H1 (cell line): ENCODE data around the gene CEP89. TPM values are rescaled to one million over a fixed set of nuclear protein-coding genes. Genes with fewer than 3 reads are reported as not detected.
"Not testable (repeated sequence)": the region's sequence is repeated elsewhere in the genome, so short reads cannot be mapped to it uniquely, and the experiment has no call there.

Experiments
- CTCF ChIA-PET: fragments of 300-600 bp; sonication (Branson Sonifier 250); formaldehyde crosslinking; loops from one replicate; lab custom pipeline; 2021; ENCODE audit not compliant: partially characterized antibody; lab: Charles Lee
- POLR2A ChIA-PET: fragments of 300-600 bp; sonication (Branson Sonifier 250); formaldehyde crosslinking; loops from one replicate; lab custom pipeline; 2021; ENCODE audit warnings: inconsistent platforms; ENCODE audit not compliant: partially characterized antibody; lab: Charles Lee
- DNase-seq, 2 experiments: peaks; one replicate each; pipeline versions ENCODE4 v3.0.0 to v3.0.0-alpha.2; 2010 to 2022; ENCODE audit warnings: low spot score in 2 of 2, low read depth in 1 of 2, mixed read lengths in 1 of 2
- FAIRE-seq: peaks from 2 replicates; lab custom pipeline; 2011; peaks lifted over from hg19 to GRCh38; lab: Jason Lieb, UNC
- H2AFZ ChIP-seq: 2 replicates; pipeline ENCODE4 v1.8.1; 2012; ENCODE audit warnings: low read length, inconsistent platforms
- H2AK5ac ChIP-seq: 2 replicates; pipeline ENCODE4 v1.6.1; 2013; ENCODE audit warnings: low read depth, low read length
- H2BK120ac ChIP-seq: replicated peaks from 2 replicates; pipeline ENCODE3; 2013; ENCODE audit warnings: low read depth, low read length, inconsistent platforms
- H2BK12ac ChIP-seq: 2 replicates; pipeline ENCODE4 v1.6.1; 2013; ENCODE audit warnings: low read depth, low read length
- H2BK15ac ChIP-seq: 2 replicates; pipeline ENCODE4 v1.6.1; 2013; ENCODE audit warnings: low read length
- H2BK20ac ChIP-seq: 2 replicates; pipeline ENCODE4 v1.6.1; 2013; ENCODE audit warnings: low read length
- H2BK5ac ChIP-seq: 2 replicates; pipeline ENCODE4 v1.6.1; 2013; ENCODE audit warnings: low read depth, low read length
- H3K14ac ChIP-seq: 2 replicates; pipeline ENCODE4 v1.6.1; 2013; ENCODE audit warnings: inconsistent platforms; ENCODE audit not compliant: insufficient read length
- H3K18ac ChIP-seq: 2 replicates; pipeline ENCODE4 v1.6.1; 2013; ENCODE audit warnings: low read length; ENCODE audit errors: extremely low read depth
- H3K23ac ChIP-seq: 2 replicates; pipeline ENCODE4 v1.6.1; 2013; ENCODE audit warnings: inconsistent platforms; ENCODE audit not compliant: insufficient read length
- H3K23me2 ChIP-seq: 2 replicates; pipeline ENCODE4 v1.6.1; 2013; ENCODE audit warnings: low read depth, low read length
- H3K27ac ChIP-seq: 2 replicates; pipeline ENCODE4 v1.6.1; 2011; ENCODE audit warnings: low read depth, low read length, inconsistent platforms
- H3K27me3 ChIP-seq, 4 experiments: replicated peaks in 1 of 4; 1 replicate in 1 of 4; 2 replicates in 3 of 4; pipeline versions ENCODE4 v1.6.1 to v1.8.1; 2011 to 2013; ENCODE audit warnings: low read length in 3 of 4, mild to moderate bottlenecking in 3 of 4, inconsistent platforms in 2 of 4, mixed read lengths in 2 of 4, moderate library complexity in 1 of 4; ENCODE audit not compliant: control insufficient read depth in 3 of 4, insufficient read depth in 3 of 4; ENCODE audit errors: extremely low read depth in 1 of 4
- H3K36me3 ChIP-seq, 4 experiments: 2 replicates each; pipeline versions ENCODE4 v1.6.1 to v1.8.1; 2011 to 2013; ENCODE audit warnings: mild to moderate bottlenecking in 4 of 4, low read length in 3 of 4, moderate library complexity in 2 of 4, control low read depth in 1 of 4, inconsistent platforms in 1 of 4; ENCODE audit not compliant: insufficient read depth in 4 of 4, control insufficient read depth in 2 of 4
- H3K4ac ChIP-seq: replicated peaks from 2 replicates; pipeline ENCODE3; 2013; ENCODE audit warnings: low read length, low read depth, mixed read lengths, inconsistent platforms; ENCODE audit not compliant: insufficient read length
- H3K4me1 ChIP-seq, 4 experiments: replicated peaks in 1 of 4; 1 replicate in 1 of 4; 2 replicates in 3 of 4; pipeline versions ENCODE4 v1.6.1 to v1.8.1; 2011 to 2013; ENCODE audit warnings: low read length in 3 of 4, inconsistent platforms in 2 of 4, mixed read lengths in 1 of 4; ENCODE audit not compliant: insufficient read depth in 4 of 4, control insufficient read depth in 3 of 4
- H3K4me2 ChIP-seq, 2 experiments: 2 replicates each; pipeline versions ENCODE4 v1.6.1 to v1.8.1; 2011 to 2013; ENCODE audit warnings: low read depth in 2 of 2, low read length in 2 of 2, control low read depth in 1 of 2, inconsistent platforms in 1 of 2, mild to moderate bottlenecking in 1 of 2; ENCODE audit not compliant: insufficient read depth in 1 of 2
- H3K4me3 ChIP-seq, 4 experiments: fragments of 200-600, 300-600 bp in 1 of 4; sonication (generic), shearing (Covaris generic), sonication (Bioruptor Twin) in 1 of 4; 2 replicates each; pipeline versions ENCODE4 v1.5.1 to v1.8.1; 2011 to 2016; ENCODE audit warnings: low read length in 4 of 4, low read depth in 3 of 4, control low read depth in 2 of 4, inconsistent platforms in 2 of 4, mild to moderate bottlenecking in 2 of 4, mixed read lengths in 1 of 4, moderate library complexity in 1 of 4; ENCODE audit not compliant: insufficient read depth in 2 of 4; ENCODE audit errors: extremely low read depth in 1 of 4
- H3K56ac ChIP-seq: replicated peaks from 2 replicates; pipeline ENCODE3; 2013; ENCODE audit warnings: low read depth, mild to moderate bottlenecking, mixed read lengths, low read length, inconsistent platforms; ENCODE audit not compliant: insufficient read length
- H3K79me1 ChIP-seq: 2 replicates; pipeline ENCODE4 v1.6.1; 2013; ENCODE audit warnings: low read depth, low read length, control low read depth
- H3K79me2 ChIP-seq, 2 experiments: 2 replicates each; pipeline versions ENCODE4 v1.6.1 to v1.8.1; 2012 to 2013; ENCODE audit warnings: low read length in 2 of 2, mild to moderate bottlenecking in 2 of 2, inconsistent platforms in 1 of 2; ENCODE audit not compliant: insufficient read depth in 2 of 2, control insufficient read depth in 1 of 2
- H3K9ac ChIP-seq, 4 experiments: replicated peaks in 1 of 4; 1 replicate in 1 of 4; 2 replicates in 3 of 4; pipeline versions ENCODE4 v1.6.1 to v1.8.1; 2011 to 2013; ENCODE audit warnings: low read depth in 3 of 4, low read length in 3 of 4, control low read depth in 2 of 4, mild to moderate bottlenecking in 2 of 4, moderate library complexity in 2 of 4, inconsistent platforms in 1 of 4; ENCODE audit errors: extremely low read depth in 1 of 4
- H3K9me3 ChIP-seq, 2 experiments: 2 replicates each; pipeline versions ENCODE4 v1.6.1 to v1.8.1; 2012 to 2013; ENCODE audit warnings: mild to moderate bottlenecking in 2 of 2, moderate library complexity in 2 of 2, control low read depth in 1 of 2, inconsistent platforms in 1 of 2, low read depth in 1 of 2, low read length in 1 of 2, mixed read lengths in 1 of 2; ENCODE audit not compliant: insufficient read depth in 2 of 2
- H4K20me1 ChIP-seq, 2 experiments: replicated peaks in 1 of 2; 2 replicates each; pipeline versions ENCODE3 to v1.8.1; 2011 to 2013; ENCODE audit warnings: inconsistent platforms in 2 of 2, low read length in 2 of 2, mild to moderate bottlenecking in 1 of 2; ENCODE audit not compliant: insufficient read depth in 2 of 2, control insufficient read depth in 1 of 2
- H4K5ac ChIP-seq: 2 replicates; pipeline ENCODE4 v1.6.1; 2013; ENCODE audit warnings: low read length, low read depth, mixed read lengths, inconsistent platforms; ENCODE audit not compliant: insufficient read length
- H4K8ac ChIP-seq: 2 replicates; pipeline ENCODE4 v1.8.0; 2013; ENCODE audit warnings: mild to moderate bottlenecking, moderate library complexity, low read length, inconsistent platforms; ENCODE audit not compliant: insufficient read depth; ENCODE audit errors: extremely low read depth
- H4K91ac ChIP-seq: replicated peaks from 2 replicates; pipeline ENCODE3; 2013; ENCODE audit warnings: low read length, mixed read lengths, inconsistent platforms; ENCODE audit not compliant: insufficient read length
- WGBS, 2 experiments: shearing (Covaris generic) in 1 of 2; methylation state at CpG; one replicate each; pipeline versions ENCODE4 v1.1.6 to v1.1.7; 2013 to 2015; ENCODE audit warnings: low lambda C conversion rate in 2 of 2, mixed read lengths in 2 of 2, inconsistent platforms in 1 of 2, low coverage in 1 of 2, missing lambda C conversion rate in 1 of 2; ENCODE audit not compliant: insufficient replicate concordance in 2 of 2, insufficient coverage in 1 of 2, insufficient read length in 1 of 2; ENCODE audit errors: extremely low coverage in 1 of 2, missing lambda C conversion rate in 1 of 2; 5-methylcytosine and 5-hydroxymethylcytosine counted together
- polyA plus RNA-seq, 7 experiments: library from polyadenylated mRNA; depleted of rRNA in 3 of 7; stranded (reverse) in 5 of 7; unstranded in 2 of 7; fragments of >200 nt in 5 of 7; fragments of 200-250 nt in 2 of 7; gene quantifications; 1 replicate in 5 of 7; 2 replicates in 1 of 7; 4 replicates in 1 of 7; pipeline versions ENCODE4 v1.2.1 to v1.2.3, GENCODE V29; 2011 to 2013; ENCODE audit warnings: missing spikeins in 2 of 7, mixed read lengths in 2 of 7
- total RNA-seq: library from RNA; stranded (reverse); fragmentation: NEBNext Ultra II Directional; extraction: Animal tissue kit (Norgen Biotek cat#: 25700); gene quantifications from 2 replicates; pipeline ENCODE4 v1.2.1, GENCODE V29; 2021

The CEP89 gene
- total and polyA plus RNA-seq, 2 of the 8 experiments (the other 6 are each of a cell fraction or from before 2014, with no cell fraction given) = 23.0 to 23.6 TPM

DNA sequence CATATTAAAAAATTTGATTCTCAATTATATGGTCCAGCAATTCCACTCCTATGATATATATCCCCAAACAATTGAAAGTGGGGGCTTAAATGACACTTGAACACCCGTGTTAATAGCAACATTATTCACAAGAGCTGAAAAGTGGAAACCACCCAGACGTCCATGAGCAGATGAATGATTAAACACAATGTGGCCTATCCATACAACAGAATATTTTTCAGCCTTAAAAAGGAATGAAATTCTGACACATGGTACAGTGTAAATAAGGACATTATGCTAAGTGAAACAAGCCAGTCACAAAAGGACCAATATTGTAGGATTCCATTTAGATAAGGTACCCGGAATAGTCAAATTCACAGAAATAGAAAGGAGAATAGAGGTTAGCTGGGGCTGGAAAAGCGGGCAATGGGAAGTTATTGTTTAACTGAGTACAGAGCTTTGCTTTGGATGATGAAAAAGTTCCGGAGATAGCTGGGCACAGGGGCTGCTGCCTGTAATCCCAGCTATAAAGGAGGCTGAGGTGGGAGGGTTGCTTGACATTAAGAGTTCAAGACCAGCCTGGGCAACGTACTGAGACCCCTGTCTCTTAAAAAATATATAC, 31.8 kb upstream of the CEP89 start:
- H3K18ac ChIP-seq, H3K27ac ChIP-seq, H4K20me1 ChIP-seq, H2BK12ac ChIP-seq, H3K9me3 ChIP-seq, H3K14ac ChIP-seq, H3K23ac ChIP-seq, POLR2A ChIA-PET, H3K4me1 ChIP-seq, H3K79me2 ChIP-seq, H3K56ac ChIP-seq, H3K4ac ChIP-seq, H2AFZ ChIP-seq, DNase-seq, H3K23me2 ChIP-seq, H2AK5ac ChIP-seq, H2BK120ac ChIP-seq, H3K9ac ChIP-seq, H4K5ac ChIP-seq, H2BK5ac ChIP-seq, H3K4me2 ChIP-seq, H2BK15ac ChIP-seq, H3K4me3 ChIP-seq, H4K91ac ChIP-seq, H4K8ac ChIP-seq, H3K27me3 ChIP-seq, H3K79me1 ChIP-seq, H2BK20ac ChIP-seq, FAIRE-seq: not testable (repeated sequence)
- 84% methylated on average over 6 of the region's 6 CpGs; no CpG with 5 or more reads in 1 of the 2 experiments for WGBS, 2 experiments
- H3K36me3 ChIP-seq = peaks cover 0 to 25% (median 9%) of the 10 kb centered on the region in 4 experiments; a peak in 3 of 8 replicates
- CTCF ChIA-PET = interaction anchor here (1.6 kb wide), 1 partner anchor 9 kb away, joined by 4 read pairs; no protein-coding TSS in a partner anchor
